H1 (cell line): ENCODE data around the gene DPYSL4. TPM values are rescaled to one million over a fixed set of nuclear protein-coding genes. Genes with fewer than 3 reads are reported as not detected.

Experiments
- CBX5 ChIP-seq: fragments of 300-800, 300-1000 bp; sonication (generic); IDR thresholded peaks from 2 replicates; pipeline ENCODE4 v1.7.1; 2016; ENCODE audit warnings: antibody characterized with exemption, low read length, low read depth
- FOSL1 ChIP-seq: IDR thresholded peaks from 2 replicates; pipeline ENCODE4 v1.6.1; 2011; ENCODE audit warnings: mild to moderate bottlenecking, low read depth, low read length, moderate library complexity; ENCODE audit not compliant: insufficient read depth
- GTF2F1 ChIP-seq: IDR thresholded peaks from 2 replicates; pipeline ENCODE4 v1.6.1; 2012; ENCODE audit warnings: low read depth, low read length, improper control_type of control experiment, borderline replicate concordance
- KDM1A ChIP-seq: fragments of 200-600, 300-600 bp; sonication (generic); IDR thresholded peaks from 2 replicates; pipeline ENCODE4 v1.7.1; 2016; ENCODE audit warnings: mild to moderate bottlenecking, low read length, borderline replicate concordance
- POLR2AphosphoS5 ChIP-seq: IDR thresholded peaks from 2 replicates; pipeline ENCODE4 v1.6.1; 2011; ENCODE audit warnings: low read depth, low read length
- RFX5 ChIP-seq: IDR thresholded peaks from 2 replicates; pipeline ENCODE4 v1.6.1; 2011; ENCODE audit warnings: low read depth, low read length, improper control_type of control experiment, borderline replicate concordance
- RXRA ChIP-seq: IDR thresholded peaks from 2 replicates; pipeline ENCODE4 v1.6.1; 2011; ENCODE audit warnings: low read depth, mild to moderate bottlenecking, low read length, moderate library complexity; ENCODE audit not compliant: insufficient read depth
- SP2 ChIP-seq: IDR thresholded peaks from 2 replicates; pipeline ENCODE4 v1.6.1; 2012; ENCODE audit warnings: mild to moderate bottlenecking, low read length, inconsistent platforms
- TEAD4 ChIP-seq: IDR thresholded peaks from 2 replicates; pipeline ENCODE4 v1.6.1; 2012; ENCODE audit warnings: low read depth, low read length, inconsistent platforms, mixed read lengths
- polyA plus RNA-seq, 7 experiments: library from polyadenylated mRNA; depleted of rRNA in 3 of 7; stranded (reverse) in 5 of 7; unstranded in 2 of 7; fragments of >200 nt in 5 of 7; fragments of 200-250 nt in 2 of 7; gene quantifications; 1 replicate in 5 of 7; 2 replicates in 1 of 7; 4 replicates in 1 of 7; pipeline versions ENCODE4 v1.2.1 to v1.2.3, GENCODE V29; 2011 to 2013; ENCODE audit warnings: missing spikeins in 2 of 7, mixed read lengths in 2 of 7
- total RNA-seq: library from RNA; stranded (reverse); fragmentation: NEBNext Ultra II Directional; extraction: Animal tissue kit (Norgen Biotek cat#: 25700); gene quantifications from 2 replicates; pipeline ENCODE4 v1.2.1, GENCODE V29; 2021

Gene DPYSL4
- total and polyA plus RNA-seq, 2 of the 8 experiments (the other 6 are each of a cell fraction or from before 2014, with no cell fraction given) = 12.9 to 15.2 TPM

- TF ChIP-seq KDM1A (no peak), RXRA (no peak), RFX5 (no peak), POLR2AphosphoS5 (no peak), GTF2F1 (no peak), FOSL1 (no peak), CBX5 (no peak), SP2 (no peak), TEAD4 (no peak)
- TF ChIP-seq, all 59 proteins: peak for 0
Measured at GRCh38 chr10:132137111-132138072, 49.4 kb upstream of the DPYSL4 start (continued).
